HEK293T (cell line): ENCODE results near the gene LIPG.
A peak's percentile ranks its signal among the peaks of the same experiment; 100 is the strongest.
"Not testable (repeated sequence)": the region's sequence is repeated elsewhere in the genome, so short reads cannot be mapped to it uniquely, and the experiment has no call there.

Experiments used
- CTCF ChIA-PET: fragments of 350-600 bp; formaldehyde crosslinking; extraction: SDS; loops from one replicate; lab custom pipeline; 2021; ENCODE audit warnings: antibody characterized with exemption, inconsistent platforms; lab: Yijun Ruan, JAX
- POLR2A ChIA-PET: fragments of 350-600 bp; formaldehyde crosslinking; extraction: SDS; loops from one replicate; lab custom pipeline; 2020; ENCODE audit warnings: antibody characterized with exemption, inconsistent platforms; lab: Yijun Ruan, JAX
- DNase-seq: peaks from one replicate; pipeline ENCODE4 v3.0.0; 2012; ENCODE audit warnings: mixed read lengths; ENCODE audit errors: extremely low spot score
- ARNT ChIP-seq: fragments of 450-650 bp; IDR thresholded peaks from 2 replicates; pipeline ENCODE4 v1.6.1; 2017; ENCODE audit warnings: mild to moderate bottlenecking
- BHLHE40 ChIP-seq: fragments of 450-650 bp; IDR thresholded peaks from 2 replicates; pipeline ENCODE4 v1.6.1; 2016; ENCODE audit warnings: mild to moderate bottlenecking, moderate library complexity, borderline replicate concordance
- CTBP1 ChIP-seq: fragments of 450-650 bp; IDR thresholded peaks from 2 replicates; pipeline ENCODE4 v1.6.1; 2016; ENCODE audit warnings: borderline replicate concordance
- ELF4 ChIP-seq: fragments of 450-650 bp; IDR thresholded peaks from 2 replicates; pipeline ENCODE4 v1.6.1; 2017; ENCODE audit warnings: antibody characterized with exemption
- FOXA1 ChIP-seq: fragments of 450-650 bp; IDR thresholded peaks from 2 replicates; pipeline ENCODE4 v1.6.1; 2016; ENCODE audit warnings: mild to moderate bottlenecking
- FOXK2 ChIP-seq: fragments of 450-650 bp; IDR thresholded peaks from 2 replicates; pipeline ENCODE4 v1.6.1; 2016; ENCODE audit warnings: mild to moderate bottlenecking
- FOXM1 ChIP-seq: fragments of 450-650 bp; IDR thresholded peaks from 2 replicates; pipeline ENCODE4 v1.6.1; 2017; ENCODE audit warnings: mild to moderate bottlenecking, borderline replicate concordance
- HDGF ChIP-seq: fragments of 450-650 bp; IDR thresholded peaks from 2 replicates; pipeline ENCODE4 v1.6.1; 2017; ENCODE audit warnings: antibody characterized with exemption, borderline replicate concordance
- L3MBTL2 ChIP-seq: fragments of 450-650 bp; conservative IDR thresholded peaks from 2 replicates; pipeline ENCODE4 v1.6.1; 2016; ENCODE audit warnings: mild to moderate bottlenecking
- LEF1 ChIP-seq: fragments of 450-650 bp; IDR thresholded peaks from 2 replicates; pipeline ENCODE4 v1.6.1; 2017; ENCODE audit warnings: mild to moderate bottlenecking, borderline replicate concordance
- NFRKB ChIP-seq: fragments of 450-650 bp; IDR thresholded peaks from 2 replicates; pipeline ENCODE4 v1.6.1; 2016; ENCODE audit warnings: mild to moderate bottlenecking, moderate library complexity
- SP1 ChIP-seq: fragments of 450-650 bp; IDR thresholded peaks from 2 replicates; pipeline ENCODE4 v1.6.1; 2017
- SUZ12 ChIP-seq: fragments of 450-650 bp; IDR thresholded peaks from 2 replicates; pipeline ENCODE4 v1.6.1; 2016; ENCODE audit warnings: mild to moderate bottlenecking
- TARDBP ChIP-seq: fragments of 450-650 bp; IDR thresholded peaks from 2 replicates; pipeline ENCODE4 v1.6.1; 2016
- ZNF384 ChIP-seq: fragments of 450-650 bp; IDR thresholded peaks from 2 replicates; pipeline ENCODE4 v1.6.1; 2016
- TF ChIP-seq, protein P1 (sequence below): fragments of 450-650 bp; IDR thresholded peaks from 2 replicates; pipeline ENCODE4 v1.6.1; 2016

LIPG gene

GRCh38 chr18:49555641-49556040 is 6.2 kb upstream of the LIPG start:
- DNase-seq, result no peak
- ChIA-PET POLR2A (no interaction called here), CTCF (interaction anchor here (0.7 kb wide), 1 partner anchor 445 kb away, joined by 4 read pairs; no protein-coding TSS in a partner anchor)
- TF ChIP-seq ELF4 (no peak), FOXM1 (no peak), LEF1 (no peak), NFRKB (no peak), SUZ12 (no peak), SP1 (no peak), FOXK2 (no peak), CTBP1 (no peak), TARDBP (no peak), HDGF (no peak), L3MBTL2 (no peak), ZNF384 (no peak), BHLHE40 (no peak), FOXA1 (no peak), ARNT (no peak)
- TF ChIP-seq, protein P1, sequence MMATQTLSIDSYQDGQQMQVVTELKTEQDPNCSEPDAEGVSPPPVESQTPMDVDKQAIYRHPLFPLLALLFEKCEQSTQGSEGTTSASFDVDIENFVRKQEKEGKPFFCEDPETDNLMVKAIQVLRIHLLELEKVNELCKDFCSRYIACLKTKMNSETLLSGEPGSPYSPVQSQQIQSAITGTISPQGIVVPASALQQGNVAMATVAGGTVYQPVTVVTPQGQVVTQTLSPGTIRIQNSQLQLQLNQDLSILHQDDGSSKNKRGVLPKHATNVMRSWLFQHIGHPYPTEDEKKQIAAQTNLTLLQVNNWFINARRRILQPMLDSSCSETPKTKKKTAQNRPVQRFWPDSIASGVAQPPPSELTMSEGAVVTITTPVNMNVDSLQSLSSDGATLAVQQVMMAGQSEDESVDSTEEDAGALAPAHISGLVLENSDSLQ, result no peak

- no peak for DNase-seq
- TF ChIP-seq FOXM1 (no peak), LEF1 (no peak), NFRKB (no peak), FOXK2 (no peak), TARDBP (no peak), BHLHE40 (no peak), ELF4 (no peak), ARNT (no peak), SP1 (no peak), FOXA1 (no peak), SUZ12 (no peak), ZNF384 (no peak), HDGF (no peak), CTBP1 (no peak), L3MBTL2 (no peak)
- TF ChIP-seq, protein P1, result no peak
- ChIA-PET CTCF (no interaction called here), POLR2A (no interaction called here)
These were observed 3.5 kb upstream of the LIPG start for GRCh38 chr18:49558356-49558755.

GRCh38 chr18:49559326-49559931 is 2.4 kb upstream of the LIPG start:
- POLR2A ChIA-PET, DNase-seq: not testable (repeated sequence)
- CTCF ChIA-PET, result interaction anchor here (1.0 to 1.3 kb wide), 3 partner anchors 103 to 299 kb away, joined by 3 to 5 read pairs (median 3); no protein-coding TSS in a partner anchor

DNA sequence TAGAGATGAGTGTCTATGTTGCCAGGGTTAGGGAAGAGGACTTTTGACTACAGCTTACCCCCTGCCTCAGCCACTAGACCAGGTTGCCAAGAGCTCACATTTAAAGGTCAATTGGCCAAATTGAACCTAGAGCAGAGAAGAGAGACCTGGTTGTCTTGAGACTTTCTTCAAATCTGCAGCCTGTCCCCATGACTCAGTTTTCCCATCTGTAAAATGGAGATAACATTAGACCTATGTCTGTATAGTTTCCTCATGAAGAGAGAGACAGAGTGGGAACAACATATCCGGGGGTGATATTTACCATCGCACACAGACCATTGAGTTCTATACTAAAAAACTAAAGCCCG is 1.6 kb upstream of the LIPG start:
- TF ChIP-seq ELF4 (no peak), ARNT (no peak), FOXK2 (no peak), LEF1 (no peak), CTBP1 (no peak), FOXA1 (no peak)
- ChIA-PET POLR2A (no interaction called here), CTCF (interaction anchor here (1.0 to 1.3 kb wide), 3 partner anchors 102 to 298 kb away, joined by 3 to 5 read pairs (median 3); no protein-coding TSS in a partner anchor)
- no peak for DNase-seq

DNA sequence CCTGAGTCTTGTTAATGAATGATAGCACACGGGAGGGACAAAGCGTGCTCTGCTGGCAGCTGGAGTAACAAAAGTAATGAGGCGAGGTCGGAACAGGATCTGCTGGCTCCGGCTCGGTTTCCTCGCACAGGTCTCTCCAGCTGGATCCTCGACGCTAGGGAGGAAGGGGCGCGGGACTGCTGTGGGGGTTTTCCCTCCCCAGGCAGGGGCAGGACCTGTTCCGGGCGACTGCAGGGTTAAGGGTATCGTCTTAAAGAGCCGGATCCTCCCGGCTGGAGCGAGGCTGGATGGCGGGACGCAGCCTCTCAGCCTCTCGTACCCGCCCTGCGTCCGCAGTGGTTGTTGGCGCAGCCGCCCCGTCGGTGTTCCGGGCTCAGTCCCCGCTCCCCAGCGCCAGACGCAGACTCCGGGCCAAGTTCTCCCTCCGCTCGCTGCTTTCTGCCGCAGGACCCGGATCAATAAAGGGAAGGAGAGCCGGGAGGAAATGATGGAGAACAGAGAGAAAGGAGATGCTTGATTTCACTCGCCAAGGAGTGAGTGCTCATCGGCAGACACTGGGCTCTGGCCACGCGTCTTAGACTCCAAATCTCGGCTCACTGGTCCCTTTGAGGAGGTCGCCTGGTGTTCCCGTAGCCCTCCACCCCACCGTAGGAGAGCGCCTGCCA is 1.1 kb upstream of the LIPG start:
- TF ChIP-seq, protein P1, result no peak
- ChIA-PET CTCF (interaction anchor here (0.6 to 1.3 kb wide), 4 partner anchors 50 to 302 kb away, joined by 3 to 5 read pairs (median 4); no protein-coding TSS in a partner anchor), POLR2A (interaction anchor here (0.9 kb wide), 1 partner anchor 165 kb away, joined by 3 read pairs; no protein-coding TSS in a partner anchor)
- peak; percentile 13 for DNase-seq

DNA sequence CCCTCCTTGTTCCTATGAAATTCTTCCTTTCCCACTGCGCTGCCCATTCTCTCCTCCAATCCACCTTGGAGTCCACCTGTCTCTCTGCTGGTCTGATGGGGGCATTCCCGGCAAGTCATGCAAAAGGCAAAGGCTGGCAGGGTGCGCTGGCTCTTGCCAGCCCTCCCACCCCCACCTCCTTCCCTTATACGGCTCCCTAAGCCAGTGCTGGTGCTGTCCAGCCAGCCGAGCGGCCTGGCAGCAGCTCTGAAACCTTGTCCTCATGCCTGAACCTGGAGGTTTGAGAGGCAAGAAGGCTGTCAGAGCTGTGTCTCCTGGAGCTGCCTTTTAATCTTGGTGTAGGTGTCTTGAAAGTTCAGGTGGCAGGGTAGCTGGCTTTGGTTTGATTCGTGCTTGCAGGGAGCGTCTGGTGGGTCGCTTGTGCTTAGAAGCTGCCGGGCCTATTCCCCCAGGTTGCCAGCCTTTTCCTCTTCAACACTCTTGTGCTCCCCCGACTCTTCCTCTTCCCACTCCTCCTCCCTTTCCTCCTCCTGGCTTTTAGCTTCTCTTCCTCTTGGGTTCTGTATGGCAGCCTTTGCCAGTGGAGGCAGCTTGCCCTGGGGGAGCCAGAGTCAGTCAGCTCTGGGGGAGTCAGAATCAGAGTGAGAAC is 748 bp downstream of the LIPG start:
- no peak for DNase-seq
- TF ChIP-seq L3MBTL2, result no peak
- no peak for TF ChIP-seq HDGF
- TF ChIP-seq FOXA1, result no peak
- TF ChIP-seq NFRKB, result no peak
- TF ChIP-seq ARNT, result no peak
- TF ChIP-seq, protein P1, result no peak
- no peak for TF ChIP-seq ELF4
- TF ChIP-seq SP1, result no peak
- no peak for TF ChIP-seq BHLHE40
- no peak for TF ChIP-seq CTBP1
- no peak for TF ChIP-seq LEF1
- TF ChIP-seq FOXK2, result no peak
- TF ChIP-seq TARDBP, result no peak
- ChIA-PET POLR2A (no interaction called here), CTCF (interaction anchor here (1.2 kb wide), 1 partner anchor 296 kb away, joined by 3 read pairs; no protein-coding TSS in a partner anchor)
